ENCODE data around the gene PYGB. TPM values are rescaled to one million over a fixed set of nuclear protein-coding genes. Genes with fewer than 3 reads are reported as not detected.
A peak's percentile ranks its signal among the peaks of the same experiment; 100 is the strongest.

The PYGB gene
- total and polyA plus RNA-seq, 2 experiments from 2014 or later = 45.3 to 61.1 TPM

GRCh38 chr20:25223765-25224720 lies 23.8 kb upstream of the PYGB start:
- Histone ChIP-seq H3K4me3 (no peak overlapping the region), H3K27me3 (no peaks in the 10 kb centered on the region), H2AFZ (no peak overlapping the region), H3K4me1 (ENCODE audit: insufficient read depth) (peaks cover 19% of the 10 kb centered on the region), H4K20me1 (ENCODE audit: insufficient read depth, poor library complexity, severe bottlenecking) (no peaks in the 10 kb centered on the region), H3K4me2 (no peak overlapping the region), H3K27ac (peak overlapping the region; percentile 81), H3K79me2 (no peaks in the 10 kb centered on the region), H3K9me3 (ENCODE audit: low read depth) (no peaks in the 10 kb centered on the region), H3K36me3 (replicated peaks; ENCODE audit: insufficient read depth, low read depth) (no peaks in the 10 kb centered on the region), H3K9me2 (replicated peaks; ENCODE audit: insufficient read depth) (no peaks in the 10 kb centered on the region)
- TF ChIP-seq EZH2 (IDR thresholded peaks at IDR 0.05; ENCODE audit: borderline replicate concordance) (no peak), EZH2phosphoT487 (IDR thresholded peaks at IDR 0.05; ENCODE audit: low read depth, severe bottlenecking, unreplicated experiment) (no peak), CTCF (IDR thresholded peaks at IDR 0.05; ENCODE audit: poor library complexity) (no peak)
- DNase-seq (ENCODE audit: low spot score) = no peak
- WGBS (ENCODE audit: low lambda C conversion rate, missing lambda C conversion rate) = 98% methylated on average over 24 of the region's 24 CpGs

DNA sequence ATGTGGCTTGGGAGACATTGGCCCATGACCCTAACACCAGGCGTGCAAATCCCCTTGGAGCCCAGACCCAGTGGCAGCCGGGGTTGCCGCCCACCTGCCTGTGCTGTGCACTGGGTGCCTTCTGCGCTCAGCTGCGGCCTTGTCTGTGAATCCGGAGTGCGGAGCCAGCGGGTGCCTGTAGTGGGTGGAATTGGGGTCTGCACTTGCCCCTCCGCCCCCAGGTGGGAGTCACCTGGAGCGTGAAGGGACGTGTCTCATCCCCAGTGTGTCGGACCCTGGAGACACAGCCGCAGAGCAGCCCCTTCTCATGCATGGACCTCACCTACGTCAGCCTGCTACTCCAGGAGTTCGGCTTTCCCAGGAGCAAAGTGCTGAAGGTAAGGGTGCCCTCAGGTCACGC lies 22.9 kb upstream of the PYGB start:
- DNase-seq (ENCODE audit: low spot score) = no peak
- Histone ChIP-seq H3K4me3 (no peak overlapping the region), H3K4me1 (ENCODE audit: insufficient read depth) (peaks cover 19% of the 10 kb centered on the region), H2AFZ (no peak overlapping the region), H3K36me3 (replicated peaks; ENCODE audit: insufficient read depth, low read depth) (no peaks in the 10 kb centered on the region), H3K27ac (no peak overlapping the region), H3K27me3 (no peaks in the 10 kb centered on the region), H3K9me3 (ENCODE audit: low read depth) (no peaks in the 10 kb centered on the region), H3K79me2 (no peaks in the 10 kb centered on the region), H4K20me1 (ENCODE audit: insufficient read depth, poor library complexity, severe bottlenecking) (no peaks in the 10 kb centered on the region), H3K4me2 (no peak overlapping the region), H3K9me2 (replicated peaks; ENCODE audit: insufficient read depth) (no peaks in the 10 kb centered on the region)
- no peak for TF ChIP-seq EZH2phosphoT487 (IDR thresholded peaks at IDR 0.05; ENCODE audit: low read depth, severe bottlenecking, unreplicated experiment)
- no peak for TF ChIP-seq EZH2 (IDR thresholded peaks at IDR 0.05; ENCODE audit: borderline replicate concordance)
- no peak for TF ChIP-seq CTCF (IDR thresholded peaks at IDR 0.05; ENCODE audit: poor library complexity)
- 97% methylated on average over 16 of the region's 16 CpGs for WGBS (ENCODE audit: low lambda C conversion rate, missing lambda C conversion rate)

- Histone ChIP-seq H4K20me1 (ENCODE audit: insufficient read depth, poor library complexity, severe bottlenecking) (no peaks in the 10 kb centered on the region), H3K4me2 (no peak overlapping the region), H3K27ac (no peak overlapping the region), H3K9me3 (ENCODE audit: low read depth) (no peaks in the 10 kb centered on the region), H3K4me3 (no peak overlapping the region), H2AFZ (no peak overlapping the region), H3K79me2 (no peaks in the 10 kb centered on the region), H3K9me2 (replicated peaks; ENCODE audit: insufficient read depth) (no peaks in the 10 kb centered on the region), H3K4me1 (ENCODE audit: insufficient read depth) (peaks cover 19% of the 10 kb centered on the region), H3K27me3 (no peaks in the 10 kb centered on the region), H3K36me3 (replicated peaks; ENCODE audit: insufficient read depth, low read depth) (no peaks in the 10 kb centered on the region)
- TF ChIP-seq CTCF (IDR thresholded peaks at IDR 0.05; ENCODE audit: poor library complexity) = no peak
- DNase-seq (ENCODE audit: low spot score) = no peak
- WGBS (ENCODE audit: low lambda C conversion rate, missing lambda C conversion rate) = 96% methylated on average over 16 of the region's 16 CpGs
Measured at GRCh38 chr20:25225642-25226432, 22.0 kb upstream of the PYGB start.

Measured in hepatocyte (in vitro differentiated cells).